OCI-LY7 (cell line): Measurements from ENCODE around the gene CFAP92. TPM values are rescaled to one million over a fixed set of nuclear protein-coding genes. Genes with fewer than 3 reads are reported as not detected.

Experiments
- BruUV-seq: library from RNA; stranded (reverse); fragments of 400-500 nt; replicated peaks from 2 replicates; lab custom pipeline; 2021; lab: Mats Ljungman, UMichigan
- CTCF ChIA-PET: fragments of 300-600 bp; sonication (Branson Sonifier 250); formaldehyde crosslinking; loops from one replicate; lab custom pipeline; 2022; ENCODE audit warnings: antibody characterized with exemption; ENCODE audit not compliant: unreplicated experiment; lab: Charles Lee
- POLR2A ChIA-PET: fragments of 300-600 bp; sonication (Branson Sonifier 250); formaldehyde crosslinking; loops from one replicate; lab custom pipeline; 2022; ENCODE audit warnings: antibody characterized with exemption; lab: Charles Lee
- DNase-seq: peaks from one replicate; pipeline ENCODE4 v3.0.0-alpha.2; 2015; ENCODE audit warnings: low spot score
- H2AFZ ChIP-seq: fragments of 200-600 bp; sonication (generic), shearing (Covaris generic); 2 replicates; pipeline ENCODE4 v1.6.1; 2014; ENCODE audit warnings: mild to moderate bottlenecking, antibody characterized with exemption, low read length, moderate library complexity
- H3K27ac ChIP-seq: fragments of 200-600 bp; sonication (generic); 2 replicates; pipeline ENCODE4 v1.5.1; 2014; ENCODE audit warnings: mixed run types, low read depth, mild to moderate bottlenecking, moderate library complexity, low read length, inconsistent platforms; ENCODE audit not compliant: poor library complexity, severe bottlenecking
- H3K36me3 ChIP-seq: fragments of 200-600 bp; sonication (generic); 2 replicates; pipeline ENCODE4 v1.6.1; 2014; ENCODE audit warnings: mild to moderate bottlenecking, antibody characterized with exemption, low read length, moderate library complexity, mixed read lengths; ENCODE audit not compliant: insufficient read depth
- H3K4me1 ChIP-seq: fragments of 200-600 bp; sonication (generic); 2 replicates; pipeline ENCODE4 v1.5.1; 2014; ENCODE audit warnings: mild to moderate bottlenecking, low read length; ENCODE audit not compliant: insufficient read depth, poor library complexity, severe bottlenecking
- H3K4me2 ChIP-seq: fragments of 200-600 bp; sonication (generic); 2 replicates; pipeline ENCODE4 v1.6.1; 2014; ENCODE audit warnings: mild to moderate bottlenecking, low read length
- H3K4me3 ChIP-seq: fragments of 200-600 bp; sonication (generic); 2 replicates; pipeline ENCODE4 v1.5.1; 2014; ENCODE audit warnings: mild to moderate bottlenecking, low read depth, low read length; ENCODE audit not compliant: poor library complexity, severe bottlenecking
- H3K79me2 ChIP-seq: fragments of 200-600 bp; sonication (generic); 2 replicates; pipeline ENCODE4 v1.6.1; 2016; ENCODE audit warnings: low read depth, mild to moderate bottlenecking, low read length, moderate library complexity, mixed read lengths; ENCODE audit not compliant: insufficient read depth
- H3K9me2 ChIP-seq: fragments of 200-600 bp; sonication (generic); 2 replicates; pipeline ENCODE4 v1.6.1; 2016; ENCODE audit warnings: mild to moderate bottlenecking, low read length, mixed read lengths; ENCODE audit not compliant: insufficient read depth
- H3K9me3 ChIP-seq: fragments of 200-600 bp; sonication (generic); 2 replicates; pipeline ENCODE4 v1.6.1; 2014; ENCODE audit warnings: mild to moderate bottlenecking, mixed run types, low read length, mixed read lengths
- H4K20me1 ChIP-seq: fragments of 200-600 bp; sonication (generic); 2 replicates; pipeline ENCODE4 v1.6.1; 2014; ENCODE audit warnings: mild to moderate bottlenecking, antibody characterized with exemption, low read length, moderate library complexity, mixed read lengths; ENCODE audit not compliant: insufficient read depth
- CTCF ChIP-seq: fragments of 200-600 bp; sonication (generic); conservative IDR thresholded peaks from 2 replicates; pipeline ENCODE4 v1.5.1; 2014; ENCODE audit warnings: mild to moderate bottlenecking, antibody characterized with exemption, low read length, moderate library complexity, mixed read lengths
- EZH2phosphoT487 ChIP-seq: fragments of 200-600 bp; sonication (generic); IDR thresholded peaks from 2 replicates; pipeline ENCODE4 v1.6.1; 2018; ENCODE audit warnings: low read depth, borderline replicate concordance, mild to moderate bottlenecking, mixed run types, antibody characterized with exemption, low read length, moderate library complexity, mixed read lengths
- intact Hi-C: fragments of 100-400 bp; cut with micrococcal nuclease; formaldehyde crosslinking; loops from one replicate; pipeline ENCODE4 v1.10.0; 2022; ENCODE audit not compliant: unreplicated experiment
- total RNA-seq, 2 experiments: library from RNA; depleted of rRNA in 1 of 2; stranded (reverse); fragments of >200 nt in 1 of 2; shearing (Covaris generic) in 1 of 2; gene quantifications; 2 replicates each; pipeline ENCODE4 v1.2.3, GENCODE V29; 2014 to 2022

Gene CFAP92
- total RNA-seq, 2 experiments from 2014 or later: 0.08 to 0.66 TPM

GRCh38 chr3:129001101-129001805 is 7.4 kb upstream of the CFAP92 start, which contains the start of gene EFCC1:
TSS of gene EFCC1 (plus strand) at chr3:129001304. CDS start at chr3:129001629, 325 bp downstream.
- no peak within 1 kb of the TSS for H3K4me2 ChIP-seq
- no peaks in the 10 kb centered on the region for H3K36me3 ChIP-seq
- no peaks in the 10 kb centered on the region for H4K20me1 ChIP-seq
- BruUV-seq: no TSS peak
- intact Hi-C loops: no loop called here
- no peak for TF ChIP-seq EZH2phosphoT487
- TF ChIP-seq CTCF: no peak
- no peak within 1 kb of the TSS for H2AFZ ChIP-seq
- no peaks in the 10 kb centered on the region for H3K9me3 ChIP-seq
- no peaks in the 10 kb centered on the region for H3K79me2 ChIP-seq
- ChIA-PET POLR2A (interaction anchor here (0.6 kb wide), 1 partner anchor 232 kb away, joined by 4 read pairs; no protein-coding TSS in a partner anchor), CTCF (no interaction called here)
- no peak within 1 kb of the TSS for H3K27ac ChIP-seq
- H3K4me3 ChIP-seq: no peak within 1 kb of the TSS
- H3K4me1 ChIP-seq: peaks cover 26% of the 10 kb centered on the region
- H3K9me2 ChIP-seq: no peaks in the 10 kb centered on the region
- DNase-seq: no peak

- intact Hi-C loops: no loop called here
- CTCF ChIA-PET: no interaction called here
- no peak overlapping the region for H3K4me2 ChIP-seq
Observed at GRCh38 chr3:129000742-129001100, 6.8 kb upstream of the CFAP92 start.

More at GRCh38 chr3:129000742-129001100, 6.8 kb upstream of the CFAP92 start:
- H4K20me1 ChIP-seq: no peaks in the 10 kb centered on the region
- H3K79me2 ChIP-seq: no peaks in the 10 kb centered on the region
- POLR2A ChIA-PET: interaction anchor here (0.6 kb wide), 1 partner anchor 233 kb away, joined by 4 read pairs; no protein-coding TSS in a partner anchor
- H3K36me3 ChIP-seq: no peaks in the 10 kb centered on the region
- BruUV-seq: no TSS peak
- H3K27ac ChIP-seq: no peak overlapping the region
- no peak overlapping the region for H3K4me3 ChIP-seq
- no peaks in the 10 kb centered on the region for H3K9me2 ChIP-seq
- TF ChIP-seq EZH2phosphoT487: no peak
- no peak for TF ChIP-seq CTCF
- no peaks in the 10 kb centered on the region for H3K9me3 ChIP-seq
- no peak overlapping the region for H2AFZ ChIP-seq
- H3K4me1 ChIP-seq: peaks cover 27% of the 10 kb centered on the region
- no peak for DNase-seq
